B cell (primary cell): ENCODE data around the gene PHF21B. TPM values are rescaled to one million over a fixed set of nuclear protein-coding genes. Genes with fewer than 3 reads are reported as not detected.

Experiments used
- ATAC-seq: fragments of 200-7000 bp; cut with Tn5 transposase; one replicate; pipeline ENCODE4 v1.10.0; 2021; ENCODE audit warnings: low read depth, mild to moderate bottlenecking, moderate number of reproducible peaks, moderate library complexity
- CTCF ChIA-PET: fragments of 350-600 bp; sonication (Branson Sonifier 250); formaldehyde crosslinking; loops from one replicate; lab custom pipeline; 2021; ENCODE audit warnings: antibody characterized with exemption, inconsistent platforms; lab: Charles Lee
- POLR2A ChIA-PET: fragments of 350-600 bp; sonication (Branson Sonifier 250); formaldehyde crosslinking; loops from one replicate; lab custom pipeline; 2021; ENCODE audit warnings: antibody characterized with exemption; lab: Charles Lee
- DNase-seq: peaks from one replicate; pipeline ENCODE4 v3.0.0; 2013
- H2AFZ ChIP-seq: 2 replicates; pipeline ENCODE4 v1.6.1; 2012; ENCODE audit warnings: mild to moderate bottlenecking, low read depth, low read length; ENCODE audit not compliant: insufficient read depth, poor library complexity, severe bottlenecking
- H3K27ac ChIP-seq, 2 donors: 1 replicate in 1 of 2; 2 replicates in 1 of 2; pipeline ENCODE4 v1.5.1; 2012 to 2013; ENCODE audit warnings: low read length in 2 of 2, mild to moderate bottlenecking in 2 of 2, moderate library complexity in 1 of 2
- H3K27me3 ChIP-seq, 4 experiments: fragments of 200-600 bp in 1 of 4; sonication (generic) in 1 of 4; replicated peaks in 1 of 4; 1 replicate in 2 of 4; 2 replicates in 2 of 4; pipeline versions ENCODE4 v1.6.1 to v1.7.0; 2013 to 2016; ENCODE audit warnings: low read length in 3 of 4, mild to moderate bottlenecking in 2 of 4, mixed read lengths in 1 of 4, moderate library complexity in 1 of 4; ENCODE audit not compliant: insufficient read depth in 4 of 4, control insufficient read depth in 3 of 4; ENCODE audit errors: control extremely low read depth in 1 of 4
- H3K36me3 ChIP-seq, 2 experiments: replicated peaks in 1 of 2; 1 replicate in 1 of 2; 2 replicates in 1 of 2; pipeline versions ENCODE4 v1.6.1 to v1.7.1; 2013; ENCODE audit warnings: low read length in 1 of 2; ENCODE audit not compliant: insufficient read depth in 2 of 2, control insufficient read depth in 1 of 2; ENCODE audit errors: control extremely low read depth in 1 of 2, extremely low read depth in 1 of 2
- H3K4me1 ChIP-seq, 2 donors: fragments of 200-600 bp in 1 of 2; sonication (generic) in 1 of 2; 1 replicate in 1 of 2; 2 replicates in 1 of 2; pipeline versions ENCODE4 v1.5.1 to v1.6.1; 2013 to 2017; ENCODE audit warnings: low read length in 2 of 2; ENCODE audit not compliant: control insufficient read depth in 2 of 2, insufficient read depth in 2 of 2
- H3K4me2 ChIP-seq: replicated peaks from 2 replicates; pipeline ENCODE3; 2012; ENCODE audit warnings: mild to moderate bottlenecking, low read depth, low read length; ENCODE audit not compliant: poor library complexity, severe bottlenecking
- H3K4me3 ChIP-seq, 5 experiments: fragments of 200-600 bp in 1 of 5; sonication (generic) in 1 of 5; 1 replicate in 3 of 5; 2 replicates in 2 of 5; pipeline versions ENCODE4 v1.5.1 to v1.7.0; 2011 to 2016; ENCODE audit warnings: low read length in 4 of 5, mild to moderate bottlenecking in 4 of 5, low read depth in 2 of 5, control low read depth in 1 of 5, moderate library complexity in 1 of 5; ENCODE audit not compliant: insufficient read depth in 1 of 5; ENCODE audit errors: control extremely low read depth in 1 of 5, extremely low read depth in 1 of 5
- H3K79me2 ChIP-seq: fragments of 200-600 bp; sonication (generic); one replicate; pipeline ENCODE4 v1.6.0; 2016; ENCODE audit warnings: low read length; ENCODE audit not compliant: control insufficient read depth, insufficient read depth
- H3K9ac ChIP-seq: fragments of 200-600 bp; sonication (generic); 2 replicates; pipeline ENCODE4 v1.6.1; 2017; ENCODE audit warnings: mild to moderate bottlenecking, low read length, moderate library complexity
- H3K9me3 ChIP-seq, 3 donors: one replicate each; pipeline versions ENCODE4 v1.6.1 to v1.7.1; 2013; ENCODE audit warnings: low read length in 2 of 3; ENCODE audit not compliant: control insufficient read depth in 2 of 3, insufficient read depth in 1 of 3; ENCODE audit errors: control extremely low read depth in 1 of 3
- H4K20me1 ChIP-seq: 2 replicates; pipeline ENCODE4 v1.6.0; 2012; ENCODE audit warnings: mild to moderate bottlenecking, low read length; ENCODE audit not compliant: insufficient read depth, control insufficient read depth, poor library complexity, severe bottlenecking
- H3K27ac Mint-ChIP-seq: one replicate; pipeline ENCODE4 v1.8.0; 2021; ENCODE audit warnings: mixed read lengths
- H3K27me3 Mint-ChIP-seq: one replicate; pipeline ENCODE4 v1.8.0; 2021; ENCODE audit warnings: mixed read lengths
- H3K4me1 Mint-ChIP-seq: one replicate; pipeline ENCODE4 v1.8.0; 2021; ENCODE audit warnings: mixed read lengths
- H3K4me3 Mint-ChIP-seq: one replicate; pipeline ENCODE4 v1.8.0; 2021; ENCODE audit warnings: mixed read lengths
- H3K9me3 Mint-ChIP-seq: one replicate; pipeline ENCODE4 v1.8.0; 2022; ENCODE audit warnings: mixed read lengths; ENCODE audit not compliant: insufficient read depth
- EZH2 ChIP-seq: IDR thresholded peaks from 2 replicates; pipeline ENCODE4 v1.6.1; 2012; ENCODE audit warnings: borderline replicate concordance, low read depth, mild to moderate bottlenecking, moderate library complexity, low read length; ENCODE audit not compliant: insufficient read depth, poor library complexity, severe bottlenecking
- WGBS: methylation state at CpG from one replicate; pipeline ENCODE4 v1.1.5; 2013; ENCODE audit warnings: missing lambda C conversion rate; ENCODE audit not compliant: insufficient coverage; 5-methylcytosine and 5-hydroxymethylcytosine counted together
- intact Hi-C: fragments of 100-400 bp; cut with micrococcal nuclease; formaldehyde crosslinking; loops from one replicate; pipeline ENCODE4 v1.10.0; 2022
- polyA plus RNA-seq: library from polyadenylated mRNA; depleted of rRNA; stranded (reverse); fragments of >200 nt; gene quantifications from 2 replicates; pipeline ENCODE4 v1.2.3, GENCODE V29; 2012
- total RNA-seq, 2 donors: library from RNA; stranded (reverse); fragments of 120-200 nt in 1 of 2; gene quantifications; 1 replicate in 1 of 2; 2 replicates in 1 of 2; pipeline versions ENCODE4 v1.2.3 to v1.2.4, GENCODE V29; 2013 to 2022
- TF ChIP-seq, protein P1 (sequence below): fragments of 200-600 bp; IDR thresholded peaks from one replicate; pipeline ENCODE4 v1.8.0; 2022; ENCODE audit warnings: antibody characterized with exemption, mild to moderate bottlenecking

The PHF21B gene
- total and polyA plus RNA-seq, 2 donors (not counting 1 experiment from before 2014, with no cell fraction given): not detected

DNA sequence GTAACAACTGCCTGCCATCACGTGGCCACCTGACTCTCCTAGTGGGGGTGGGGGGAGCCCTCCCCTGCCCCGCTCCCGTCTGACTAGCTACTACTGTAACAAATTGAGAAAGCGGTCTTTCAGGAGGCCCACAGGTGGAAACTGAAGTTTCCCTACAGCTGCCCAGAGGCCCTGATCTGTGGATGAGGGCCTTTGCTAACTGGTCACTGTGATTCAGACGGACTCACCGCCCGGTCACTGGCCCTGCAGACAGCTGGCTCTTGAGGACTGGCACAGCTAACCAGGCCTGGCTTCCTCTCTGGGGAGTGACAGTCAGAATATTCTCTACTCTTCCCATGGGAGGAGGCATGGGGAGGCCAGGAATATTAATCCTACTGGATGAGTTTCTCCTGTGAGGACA, 140.6 kb downstream of the PHF21B start:
- Mint-ChIP-seq H3K9me3 (peaks cover 4% of the 10 kb centered on the region), H3K27ac (no peak overlapping the region)
- H3K79me2 ChIP-seq: no peaks in the 10 kb centered on the region

DNA sequence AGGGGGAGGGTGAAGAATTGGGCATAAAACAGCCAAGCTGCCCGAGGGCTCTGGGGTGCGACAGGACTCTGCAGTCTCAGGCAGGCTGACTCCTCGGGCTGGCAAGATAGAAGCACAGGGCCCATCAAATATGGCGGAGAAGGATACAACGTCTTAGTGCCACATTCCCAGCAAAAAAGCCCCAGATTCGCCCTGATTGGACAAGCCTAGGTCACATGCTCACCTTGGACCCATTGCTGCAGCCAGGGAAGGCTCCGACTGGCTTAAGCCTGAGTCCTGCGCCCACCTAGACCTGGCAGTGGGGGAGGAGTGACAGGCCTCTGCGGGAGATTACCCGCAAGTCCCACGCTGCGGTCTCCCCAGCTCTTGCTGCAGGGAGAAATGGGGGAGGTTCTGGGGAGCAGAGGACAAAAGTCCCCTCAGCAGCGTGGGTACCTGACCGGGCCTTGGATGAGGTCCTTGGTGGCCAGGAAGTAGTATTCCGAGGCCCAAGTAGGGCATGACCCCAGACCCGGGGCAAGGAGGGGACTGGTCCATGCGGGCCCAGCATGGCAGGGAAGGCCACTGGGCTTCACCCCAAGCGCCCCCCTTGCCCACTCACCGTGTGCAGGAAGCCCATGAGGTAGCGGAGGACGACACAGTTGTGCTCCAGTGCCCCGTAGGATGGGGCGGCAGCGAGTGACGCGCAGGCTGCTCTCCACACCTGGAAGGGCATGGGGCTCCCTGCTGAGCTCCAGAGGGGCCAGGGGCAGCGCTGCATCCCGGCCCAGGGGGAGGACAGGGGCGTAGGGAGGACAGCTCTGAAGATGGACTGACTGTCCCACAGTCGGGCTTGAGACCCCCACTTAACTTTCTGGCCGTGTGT, 144.4 kb downstream of the PHF21B start:
- ATAC-seq (no peak), DNase-seq (no peak)
- CTCF ChIA-PET: no interaction called here
- Mint-ChIP-seq H3K9me3 (no peaks in the 10 kb centered on the region), H3K27me3 (peaks cover 2% of the 10 kb centered on the region), H3K4me1 (no peaks in the 10 kb centered on the region), H3K27ac (no peak overlapping the region), H3K4me3 (no peak overlapping the region)
- Histone ChIP-seq H3K79me2 (no peaks in the 10 kb centered on the region), H3K36me3 (no peaks in the 10 kb centered on the region), H3K4me1 (no peaks in the 10 kb centered on the region), H3K4me3 (no peak overlapping the region), H3K27me3 (no peaks in the 10 kb centered on the region), H4K20me1 (no peaks in the 10 kb centered on the region), H3K4me2 (no peak overlapping the region), H3K9ac (no peak overlapping the region), H3K9me3 (no peaks in the 10 kb centered on the region), H3K27ac (no peak overlapping the region), H2AFZ (no peak overlapping the region)
- no peak for TF ChIP-seq EZH2
- TF ChIP-seq, protein P1, sequence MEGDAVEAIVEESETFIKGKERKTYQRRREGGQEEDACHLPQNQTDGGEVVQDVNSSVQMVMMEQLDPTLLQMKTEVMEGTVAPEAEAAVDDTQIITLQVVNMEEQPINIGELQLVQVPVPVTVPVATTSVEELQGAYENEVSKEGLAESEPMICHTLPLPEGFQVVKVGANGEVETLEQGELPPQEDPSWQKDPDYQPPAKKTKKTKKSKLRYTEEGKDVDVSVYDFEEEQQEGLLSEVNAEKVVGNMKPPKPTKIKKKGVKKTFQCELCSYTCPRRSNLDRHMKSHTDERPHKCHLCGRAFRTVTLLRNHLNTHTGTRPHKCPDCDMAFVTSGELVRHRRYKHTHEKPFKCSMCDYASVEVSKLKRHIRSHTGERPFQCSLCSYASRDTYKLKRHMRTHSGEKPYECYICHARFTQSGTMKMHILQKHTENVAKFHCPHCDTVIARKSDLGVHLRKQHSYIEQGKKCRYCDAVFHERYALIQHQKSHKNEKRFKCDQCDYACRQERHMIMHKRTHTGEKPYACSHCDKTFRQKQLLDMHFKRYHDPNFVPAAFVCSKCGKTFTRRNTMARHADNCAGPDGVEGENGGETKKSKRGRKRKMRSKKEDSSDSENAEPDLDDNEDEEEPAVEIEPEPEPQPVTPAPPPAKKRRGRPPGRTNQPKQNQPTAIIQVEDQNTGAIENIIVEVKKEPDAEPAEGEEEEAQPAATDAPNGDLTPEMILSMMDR: no peak
- WGBS: 90% methylated on average over 29 of the region's 31 CpGs
- intact Hi-C loops: no loop called here
- POLR2A ChIA-PET: no interaction called here

More for the DNA sequence above, 140.6 kb downstream of the PHF21B start:
- no peak overlapping the region for H3K4me3 Mint-ChIP-seq
- H3K9me3 ChIP-seq: peaks cover 0 to 15% (median 7%) of the 10 kb centered on the region in 3 donors
- WGBS: 92% methylated on average over 7 of the region's 7 CpGs
- no peaks in the 10 kb centered on the region for H4K20me1 ChIP-seq
- no peaks in the 10 kb centered on the region for H3K27me3 ChIP-seq
- no peak overlapping the region for H3K27ac ChIP-seq
- TF ChIP-seq EZH2: no peak
- TF ChIP-seq, protein P1: no peak
- H3K27me3 Mint-ChIP-seq: peaks cover 4% of the 10 kb centered on the region
- H3K4me2 ChIP-seq: no peak overlapping the region
- no peaks in the 10 kb centered on the region for H3K4me1 ChIP-seq
- no peaks in the 10 kb centered on the region for H3K4me1 Mint-ChIP-seq
- no peaks in the 10 kb centered on the region for H3K36me3 ChIP-seq
- H3K9ac ChIP-seq: no peak overlapping the region
- POLR2A ChIA-PET: no interaction called here
- H2AFZ ChIP-seq: no peak overlapping the region
- ATAC-seq (no peak), DNase-seq (no peak)
- H3K4me3 ChIP-seq: no peak overlapping the region
- intact Hi-C loops: no loop called here
- CTCF ChIA-PET: interaction anchor here (0.6 kb wide), 1 partner anchor 219 kb away, joined by 3 read pairs; no protein-coding TSS in a partner anchor
